NT2/D1 (cell line): ENCODE measurements around the gene MRPS2.
"Not testable (repeated sequence)": the region's sequence is repeated elsewhere in the genome, so short reads cannot be mapped to it uniquely, and the experiment has no call there.

Experiments
- DNase-seq: peaks from one replicate; pipeline ENCODE4 v3.0.0-alpha.2; 2011; ENCODE audit warnings: low read depth, low spot score
- H3K27me3 ChIP-seq: 2 replicates; pipeline ENCODE4 v1.6.0; 2011; ENCODE audit warnings: mild to moderate bottlenecking; ENCODE audit not compliant: insufficient read length, insufficient read depth
- H3K36me3 ChIP-seq: 2 replicates; pipeline ENCODE4 v1.6.1; 2011; ENCODE audit warnings: mild to moderate bottlenecking, low read length, mixed read lengths; ENCODE audit not compliant: insufficient read depth, insufficient read length
- H3K4me1 ChIP-seq: 2 replicates; pipeline ENCODE4 v1.5.1; 2011; ENCODE audit not compliant: insufficient read depth, insufficient read length
- H3K4me3 ChIP-seq: 2 replicates; pipeline ENCODE4 v1.5.1; 2011; ENCODE audit warnings: low read depth; ENCODE audit not compliant: insufficient read length
- H3K9ac ChIP-seq: 2 replicates; pipeline ENCODE4 v1.6.0; 2011; ENCODE audit warnings: low read depth; ENCODE audit not compliant: insufficient read length
- H3K9me3 ChIP-seq: 2 replicates; pipeline ENCODE4 v1.5.1; 2011; ENCODE audit warnings: mild to moderate bottlenecking, low read length; ENCODE audit not compliant: insufficient read depth
- SUZ12 ChIP-seq: IDR thresholded peaks from 2 replicates; pipeline ENCODE4 v1.6.1; 2011; ENCODE audit not compliant: insufficient read length, insufficient read depth; ENCODE audit errors: extremely low read depth
- YY1 ChIP-seq: IDR thresholded peaks from 2 replicates; pipeline ENCODE4 v1.6.1; 2011; ENCODE audit not compliant: insufficient read length, insufficient read depth
- ZNF274 ChIP-seq: IDR thresholded peaks from 2 replicates; pipeline ENCODE4 v1.6.1; 2011; ENCODE audit warnings: mild to moderate bottlenecking, low read depth, low read length

The MRPS2 gene

GRCh38 chr9:135508211-135508820, 7.8 kb downstream of the MRPS2 start:
- Histone ChIP-seq H3K9ac (no peak overlapping the region), H3K36me3 (peaks cover 28% of the 10 kb centered on the region), H3K9me3 (no peaks in the 10 kb centered on the region), H3K4me3 (no peak overlapping the region), H3K4me1 (peaks cover 27% of the 10 kb centered on the region), H3K27me3 (no peaks in the 10 kb centered on the region)
- TF ChIP-seq SUZ12: no peak
- DNase-seq: no peak

- peaks cover 17% of the 10 kb centered on the region for H3K36me3 ChIP-seq
- no peak for DNase-seq
- H3K9ac ChIP-seq: no peak overlapping the region
- TF ChIP-seq ZNF274 (no peak), SUZ12 (no peak), YY1 (no peak)
- no peak overlapping the region for H3K4me3 ChIP-seq
- peaks cover 24% of the 10 kb centered on the region for H3K4me1 ChIP-seq
- no peaks in the 10 kb centered on the region for H3K27me3 ChIP-seq
- no peaks in the 10 kb centered on the region for H3K9me3 ChIP-seq
Observed at GRCh38 chr9:135509458-135509857, 9.0 kb downstream of the MRPS2 start.

DNA sequence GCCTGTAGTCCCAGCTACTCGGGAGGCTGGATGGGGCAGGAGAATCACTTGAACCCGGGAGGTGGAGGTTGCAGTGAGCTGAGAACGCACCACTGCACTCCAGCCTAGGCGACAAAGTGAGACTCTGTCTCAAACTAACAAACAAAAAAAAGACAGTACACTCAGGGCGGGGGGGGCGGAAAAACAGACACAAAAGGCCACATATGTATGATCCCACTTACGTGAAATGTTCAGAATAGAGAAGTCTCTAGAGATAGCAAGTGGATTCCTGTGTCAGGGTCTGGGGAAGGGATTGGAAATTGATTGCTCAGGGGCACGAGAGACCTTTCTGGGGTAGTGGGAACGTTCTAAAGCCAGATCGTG, 11.7 kb downstream of the MRPS2 start:
- no peak for TF ChIP-seq YY1
- TF ChIP-seq SUZ12: no peak
- no peak for TF ChIP-seq ZNF274
- Histone ChIP-seq H3K9ac (no peak overlapping the region), H3K4me1 (no peaks in the 10 kb centered on the region), H3K27me3 (no peaks in the 10 kb centered on the region), H3K9me3 (no peaks in the 10 kb centered on the region), H3K36me3 (no peaks in the 10 kb centered on the region), H3K4me3 (no peak overlapping the region)
- no peak for DNase-seq

DNA sequence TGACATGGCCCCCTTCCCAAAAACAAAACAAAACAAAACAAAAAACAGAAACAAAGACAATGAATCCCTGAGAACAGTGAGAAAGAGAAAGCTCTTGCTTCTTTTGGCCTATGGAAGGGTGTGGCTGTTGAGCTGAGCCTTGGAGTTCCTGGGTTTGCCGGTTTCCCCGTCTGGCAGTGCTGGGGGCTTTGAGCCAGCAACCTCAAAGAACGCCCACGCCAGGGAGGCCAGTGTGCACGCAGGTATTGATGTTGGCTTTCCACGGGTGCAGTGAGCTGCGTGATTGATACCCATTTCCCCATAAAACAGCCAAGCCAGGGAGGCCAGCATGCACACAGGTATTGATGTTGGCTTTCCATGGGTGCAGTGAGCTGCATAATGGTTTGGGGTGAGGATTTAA, 12.4 kb downstream of the MRPS2 start:
- Histone ChIP-seq H3K27me3 (no peaks in the 10 kb centered on the region), H3K9ac (no peak overlapping the region), H3K4me1 (no peaks in the 10 kb centered on the region), H3K36me3 (no peaks in the 10 kb centered on the region), H3K4me3 (no peak overlapping the region), H3K9me3 (no peaks in the 10 kb centered on the region)
- no peak for DNase-seq
- no peak for TF ChIP-seq SUZ12
- no peak for TF ChIP-seq YY1
- no peak for TF ChIP-seq ZNF274

DNA sequence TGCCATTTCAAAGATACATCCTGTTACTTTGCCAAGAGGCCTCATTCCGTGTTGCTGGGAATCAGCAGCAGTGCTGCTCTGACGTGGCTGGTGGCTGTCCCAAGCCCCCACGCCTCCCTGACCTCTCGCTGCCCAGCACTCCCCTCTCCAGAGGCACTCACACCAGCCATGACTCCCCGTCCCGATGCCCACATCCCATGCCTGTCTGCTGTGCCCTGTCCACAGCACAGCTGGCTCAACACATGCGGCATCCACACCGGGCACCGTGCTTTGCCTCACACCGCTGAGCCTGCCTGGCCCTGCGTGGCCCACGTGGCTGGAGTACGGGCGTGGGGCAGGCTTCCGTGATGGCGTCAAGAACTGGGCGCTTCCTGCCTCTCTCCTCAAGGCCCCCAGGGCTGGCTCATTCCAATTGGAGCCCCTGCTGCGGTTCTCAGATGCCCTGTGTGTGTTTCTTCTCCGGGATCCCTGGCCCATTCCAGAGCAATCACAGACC, 12.9 kb downstream of the MRPS2 start:
- DNase-seq: no peak

DNA sequence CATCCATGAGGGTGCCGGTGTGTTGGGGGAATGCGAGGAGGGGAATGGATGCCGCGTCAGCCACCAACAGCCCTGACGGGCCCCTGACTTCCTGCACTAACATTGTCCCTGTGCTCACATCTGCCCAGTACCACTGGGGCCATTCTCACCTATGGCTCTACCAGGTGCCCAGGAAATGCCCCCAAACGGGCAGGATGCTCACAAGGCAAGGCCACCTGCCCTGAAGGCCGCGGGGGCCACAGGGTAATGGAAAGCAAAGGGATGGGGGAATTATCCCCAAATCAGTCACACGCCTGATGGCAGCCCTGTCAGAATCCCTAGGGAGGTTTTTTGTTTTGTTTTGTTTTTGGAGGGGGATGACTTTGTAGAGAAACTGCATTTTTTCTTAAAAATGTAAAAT, 13.4 kb downstream of the MRPS2 start:
- not testable (repeated sequence) for H3K9ac ChIP-seq, H3K4me1 ChIP-seq, H3K9me3 ChIP-seq, H3K36me3 ChIP-seq, DNase-seq, H3K4me3 ChIP-seq, H3K27me3 ChIP-seq

More for the DNA sequence above, 12.9 kb downstream of the MRPS2 start:
- Histone ChIP-seq H3K9me3 (no peaks in the 10 kb centered on the region), H3K9ac (no peak overlapping the region), H3K4me1 (no peaks in the 10 kb centered on the region), H3K4me3 (no peak overlapping the region), H3K36me3 (no peaks in the 10 kb centered on the region), H3K27me3 (no peaks in the 10 kb centered on the region)
- TF ChIP-seq ZNF274: no peak
- TF ChIP-seq SUZ12: no peak
- no peak for TF ChIP-seq YY1

GRCh38 chr9:135514342-135515082, 14.0 kb downstream of the MRPS2 start:
- TF ChIP-seq YY1: no peak
- TF ChIP-seq SUZ12: no peak
- no peak for TF ChIP-seq ZNF274
- Histone ChIP-seq H3K4me1 (no peaks in the 10 kb centered on the region), H3K4me3 (no peak overlapping the region), H3K9ac (no peak overlapping the region), H3K36me3 (no peaks in the 10 kb centered on the region), H3K27me3 (no peaks in the 10 kb centered on the region), H3K9me3 (no peaks in the 10 kb centered on the region)
- no peak for DNase-seq
